Measurements from ENCODE around the gene IL18RAP. TPM values are rescaled to one million over a fixed set of nuclear protein-coding genes. Genes with fewer than 3 reads are reported as not detected.
A peak's percentile ranks its signal among the peaks of the same experiment; 100 is the strongest.

Gene IL18RAP
- total RNA-seq, 1 donor from 2014 or later = 4.9 TPM

DNA sequence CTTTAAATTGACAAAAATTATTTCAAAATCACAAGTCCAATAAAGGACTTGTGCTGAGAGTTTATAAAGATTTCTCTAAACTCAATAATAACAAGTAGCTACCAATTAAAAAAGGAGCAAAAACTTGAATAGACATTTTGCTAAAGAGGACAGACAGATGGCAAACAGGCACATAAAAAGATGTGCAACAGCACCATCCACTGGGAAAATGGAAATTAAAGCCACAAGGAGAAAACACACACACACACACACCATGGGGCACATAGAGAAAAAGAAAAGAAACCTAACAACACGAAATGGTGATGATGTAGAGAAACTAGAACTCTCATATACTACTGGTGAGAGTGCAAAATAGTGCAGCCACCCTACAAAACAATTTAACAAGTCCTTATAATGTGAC lies 37.5 kb downstream of the IL18RAP start:
- DNase-seq (no peak), ATAC-seq (no peak)
- no peaks in the 10 kb centered on the region for H3K27me3 ChIP-seq
- H3K9me3 ChIP-seq = no peaks in the 10 kb centered on the region
- H3K36me3 ChIP-seq = no peaks in the 10 kb centered on the region
- H3K4me1 ChIP-seq = no peaks in the 10 kb centered on the region
- H3K4me3 ChIP-seq = no peak overlapping the region
- intact Hi-C loops (cut with DNase I) = no loop called here
- TF ChIP-seq, protein P1, sequence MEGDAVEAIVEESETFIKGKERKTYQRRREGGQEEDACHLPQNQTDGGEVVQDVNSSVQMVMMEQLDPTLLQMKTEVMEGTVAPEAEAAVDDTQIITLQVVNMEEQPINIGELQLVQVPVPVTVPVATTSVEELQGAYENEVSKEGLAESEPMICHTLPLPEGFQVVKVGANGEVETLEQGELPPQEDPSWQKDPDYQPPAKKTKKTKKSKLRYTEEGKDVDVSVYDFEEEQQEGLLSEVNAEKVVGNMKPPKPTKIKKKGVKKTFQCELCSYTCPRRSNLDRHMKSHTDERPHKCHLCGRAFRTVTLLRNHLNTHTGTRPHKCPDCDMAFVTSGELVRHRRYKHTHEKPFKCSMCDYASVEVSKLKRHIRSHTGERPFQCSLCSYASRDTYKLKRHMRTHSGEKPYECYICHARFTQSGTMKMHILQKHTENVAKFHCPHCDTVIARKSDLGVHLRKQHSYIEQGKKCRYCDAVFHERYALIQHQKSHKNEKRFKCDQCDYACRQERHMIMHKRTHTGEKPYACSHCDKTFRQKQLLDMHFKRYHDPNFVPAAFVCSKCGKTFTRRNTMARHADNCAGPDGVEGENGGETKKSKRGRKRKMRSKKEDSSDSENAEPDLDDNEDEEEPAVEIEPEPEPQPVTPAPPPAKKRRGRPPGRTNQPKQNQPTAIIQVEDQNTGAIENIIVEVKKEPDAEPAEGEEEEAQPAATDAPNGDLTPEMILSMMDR (IDR thresholded peaks at IDR 0.05) = no peak
- H3K27ac ChIP-seq = no peak overlapping the region

GRCh38 chr2:102461188-102461587 lies 38.2 kb downstream of the IL18RAP start:
- ATAC-seq (peak; percentile 37), DNase-seq (no peak)
- intact Hi-C loops (cut with DNase I) = no loop called here
- Histone ChIP-seq H3K36me3 (no peaks in the 10 kb centered on the region), H3K4me3 (no peak overlapping the region), H3K27me3 (no peaks in the 10 kb centered on the region), H3K27ac (no peak overlapping the region), H3K4me1 (no peaks in the 10 kb centered on the region), H3K9me3 (no peaks in the 10 kb centered on the region)
- TF ChIP-seq, protein P1 (IDR thresholded peaks at IDR 0.05) = no peak

DNA sequence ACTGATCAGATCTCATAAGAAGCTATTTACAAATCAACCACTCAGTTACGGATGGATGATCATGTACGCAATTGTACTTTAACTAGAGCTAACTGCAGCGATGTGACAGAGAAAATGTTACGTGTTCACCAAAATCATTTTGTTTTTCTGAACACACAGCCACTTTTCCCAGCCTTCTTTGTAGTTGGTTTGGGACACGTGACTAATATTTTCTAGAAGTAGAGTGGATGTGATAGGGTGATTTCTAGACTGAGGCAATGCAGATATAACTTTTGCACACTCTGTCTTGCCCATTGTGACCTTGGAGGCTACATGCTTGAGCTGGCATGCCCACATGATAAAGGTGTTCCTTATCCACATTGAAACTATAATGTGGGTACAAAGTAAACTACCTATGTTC lies 40.2 kb downstream of the IL18RAP start:
- Histone ChIP-seq H3K27ac (no peak overlapping the region), H3K4me1 (no peaks in the 10 kb centered on the region), H3K36me3 (no peaks in the 10 kb centered on the region), H3K4me3 (no peak overlapping the region), H3K27me3 (no peaks in the 10 kb centered on the region), H3K9me3 (no peaks in the 10 kb centered on the region)
- intact Hi-C loops (cut with DNase I) = no loop called here
- DNase-seq = no peak
- no peak for ATAC-seq
- TF ChIP-seq, protein P1 (IDR thresholded peaks at IDR 0.05) = no peak

- no peaks in the 10 kb centered on the region for H3K9me3 ChIP-seq
- intact Hi-C loops (cut with DNase I) = no loop called here
- H3K4me3 ChIP-seq = no peak overlapping the region
- no peaks in the 10 kb centered on the region for H3K36me3 ChIP-seq
- no peaks in the 10 kb centered on the region for H3K4me1 ChIP-seq
- no peak for DNase-seq
- H3K27ac ChIP-seq = no peak overlapping the region
- TF ChIP-seq, protein P1 (IDR thresholded peaks at IDR 0.05) = no peak
- no peak for ATAC-seq
- peaks cover 9% of the 10 kb centered on the region for H3K27me3 ChIP-seq
These were observed 47.2 kb downstream of the IL18RAP start for GRCh38 chr2:102470168-102470567.

DNA sequence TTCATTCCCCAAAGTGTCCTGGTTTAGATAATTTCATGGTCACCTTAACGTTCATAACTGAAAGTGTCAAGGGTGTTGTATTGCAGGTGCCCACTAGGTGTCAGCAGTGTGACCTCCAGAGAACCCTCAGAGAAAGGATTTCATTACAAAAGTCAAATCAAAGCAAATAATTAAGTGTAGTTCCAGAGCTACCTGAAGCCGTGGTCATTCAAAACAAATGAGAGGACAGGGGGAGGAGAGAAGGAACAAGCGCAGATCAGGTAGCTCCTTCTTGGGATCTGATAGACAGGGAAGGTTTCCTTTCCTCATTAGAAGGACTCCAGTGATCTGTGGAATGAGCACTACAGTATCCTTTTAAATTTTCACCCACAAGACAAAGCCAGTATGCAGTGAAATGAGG lies 50.1 kb downstream of the IL18RAP start, which contains the start of gene SLC9A4:
SLC9A4 (plus strand) TSS at position 207 of the 400 bp plus-strand sequence. CDS start 534 bp downstream, outside the sequence.
- no peaks in the 10 kb centered on the region for H3K9me3 ChIP-seq
- ATAC-seq = peak; percentile 87
- H3K27me3 ChIP-seq = peaks cover 9% of the 10 kb centered on the region
- TF ChIP-seq, protein P1 (IDR thresholded peaks at IDR 0.05) = peak; percentile 83
- no peak for DNase-seq
- no peaks in the 10 kb centered on the region for H3K36me3 ChIP-seq
- H3K27ac ChIP-seq = no peak within 1 kb of the TSS
- intact Hi-C loops (cut with DNase I) = no loop called here
- no peaks in the 10 kb centered on the region for H3K4me1 ChIP-seq
- no peak within 1 kb of the TSS for H3K4me3 ChIP-seq

DNA sequence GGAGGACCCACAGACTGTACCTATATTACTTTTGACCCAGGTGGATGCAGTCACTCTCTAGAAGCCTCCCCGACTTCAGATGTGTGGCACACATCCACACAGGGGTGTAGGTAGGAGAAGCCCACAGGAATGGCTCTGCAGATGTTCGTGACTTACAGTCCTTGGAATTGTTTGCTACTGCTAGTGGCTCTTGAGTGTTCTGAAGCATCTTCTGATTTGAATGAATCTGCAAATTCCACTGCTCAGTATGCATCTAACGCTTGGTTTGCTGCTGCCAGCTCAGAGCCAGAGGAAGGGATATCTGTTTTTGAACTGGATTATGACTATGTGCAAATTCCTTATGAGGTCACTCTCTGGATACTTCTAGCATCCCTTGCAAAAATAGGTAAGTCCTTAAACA lies 50.7 kb downstream of the IL18RAP start:
- intact Hi-C loops (cut with DNase I) = no loop called here
- Histone ChIP-seq H3K27ac (no peak overlapping the region), H3K27me3 (peaks cover 9% of the 10 kb centered on the region), H3K4me3 (no peak overlapping the region), H3K36me3 (no peaks in the 10 kb centered on the region), H3K4me1 (no peaks in the 10 kb centered on the region), H3K9me3 (no peaks in the 10 kb centered on the region)
- TF ChIP-seq, protein P1 (IDR thresholded peaks at IDR 0.05) = no peak
- no peak for ATAC-seq
- no peak for DNase-seq
